GM19397 (cell line): ENCODE data around the gene TMEM184C.

ENCODE experiments used
- ATAC-seq: cut with Tn5 transposase; IDR thresholded peaks from one replicate; pipeline ENCODE4 v1.9.1; 2021; ENCODE audit warnings: mild to moderate bottlenecking, moderate library complexity; ENCODE audit not compliant: unreplicated experiment

TMEM184C gene

DNA sequence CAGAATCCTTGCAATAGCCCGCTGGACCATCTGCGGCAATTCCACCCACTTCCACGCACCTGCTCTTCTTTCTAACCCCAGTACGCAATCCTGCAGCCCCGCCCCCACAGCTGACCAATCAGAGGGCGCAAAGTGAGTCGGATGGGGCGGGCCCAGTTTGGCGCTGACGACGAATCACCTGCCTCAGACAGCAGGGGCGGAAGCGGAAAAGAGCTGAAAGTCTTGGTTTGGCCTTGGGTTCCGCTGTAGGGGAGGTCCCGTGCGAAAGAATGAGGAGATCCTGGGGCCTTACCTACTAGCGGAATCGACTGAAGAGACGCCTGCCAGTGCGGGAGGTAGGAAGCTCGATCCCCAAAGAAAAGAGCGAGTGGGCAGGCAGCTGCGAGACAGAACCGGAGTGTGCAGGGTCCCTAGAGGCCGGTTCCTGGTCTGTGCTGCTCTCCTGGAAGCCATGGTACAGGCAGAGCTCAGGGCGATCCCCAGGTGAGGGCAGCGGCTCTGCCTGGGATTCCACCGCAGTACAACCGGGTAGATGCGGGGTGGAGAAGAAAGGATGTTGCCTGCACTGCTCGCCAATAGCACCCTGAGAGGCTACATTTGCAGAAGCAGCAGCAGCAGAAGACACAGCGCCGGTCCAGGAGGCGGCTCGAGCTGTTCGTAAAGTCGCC is at the start of gene TMEM184C:
TMEM184C (plus strand) TSS at position 225 of the 668 bp plus-strand sequence. CDS start 560 bp downstream, outside the sequence.
- ATAC-seq: peak; percentile 100

DNA sequence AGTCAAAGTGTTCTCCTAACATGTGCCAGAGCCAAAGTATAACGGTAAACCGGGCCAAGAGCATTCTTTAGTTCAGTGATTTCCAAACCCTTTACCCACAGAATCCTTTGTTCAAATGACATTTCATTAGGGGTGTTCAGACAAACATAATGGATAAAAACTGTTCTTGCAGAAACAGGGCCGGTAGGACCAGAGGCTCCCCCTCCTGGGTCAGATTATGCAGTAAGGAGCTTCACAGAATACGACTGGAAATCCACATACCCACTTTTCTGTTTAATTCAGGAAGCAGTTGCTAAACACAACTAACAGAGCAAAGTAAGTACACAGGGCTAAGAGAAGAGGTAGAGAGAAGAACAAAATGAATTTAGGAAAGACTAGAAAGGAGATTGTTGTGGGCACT is 46.6 kb upstream of the TMEM184C start:
- no peak for ATAC-seq

DNA sequence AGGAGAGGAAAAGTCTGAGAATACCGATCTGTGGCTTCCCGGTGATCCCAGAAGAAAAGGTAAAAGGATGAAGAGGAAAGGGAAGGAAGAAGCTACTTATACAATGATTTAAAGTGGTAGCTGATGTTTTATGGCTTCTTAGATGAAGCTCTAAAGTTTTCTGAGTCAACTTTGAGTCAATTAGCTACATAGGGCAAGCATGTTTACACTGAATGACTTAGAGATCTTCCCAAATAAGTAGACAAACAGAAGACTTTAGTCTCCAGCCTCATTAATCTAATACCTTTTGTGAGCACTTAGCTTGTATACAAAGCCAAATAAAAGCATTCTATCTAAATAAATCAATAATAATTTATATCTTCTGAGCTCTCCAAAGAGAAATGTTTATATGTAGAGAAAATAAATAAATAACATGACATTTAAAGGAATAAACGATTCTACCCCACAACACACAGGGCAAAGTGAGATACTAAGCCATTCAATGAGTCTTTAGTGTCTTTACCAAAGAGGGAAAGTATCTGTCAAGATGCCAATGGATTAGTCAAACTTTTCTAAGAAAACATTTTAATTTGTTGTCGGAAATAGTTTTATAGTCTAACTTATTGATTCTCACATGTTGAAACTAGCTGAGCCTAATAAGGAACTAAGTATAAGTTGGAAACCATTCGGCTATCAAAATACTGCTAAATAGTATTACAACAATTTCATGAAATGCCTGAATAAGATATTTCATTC is 46.0 kb upstream of the TMEM184C start:
- ATAC-seq: no peak

DNA sequence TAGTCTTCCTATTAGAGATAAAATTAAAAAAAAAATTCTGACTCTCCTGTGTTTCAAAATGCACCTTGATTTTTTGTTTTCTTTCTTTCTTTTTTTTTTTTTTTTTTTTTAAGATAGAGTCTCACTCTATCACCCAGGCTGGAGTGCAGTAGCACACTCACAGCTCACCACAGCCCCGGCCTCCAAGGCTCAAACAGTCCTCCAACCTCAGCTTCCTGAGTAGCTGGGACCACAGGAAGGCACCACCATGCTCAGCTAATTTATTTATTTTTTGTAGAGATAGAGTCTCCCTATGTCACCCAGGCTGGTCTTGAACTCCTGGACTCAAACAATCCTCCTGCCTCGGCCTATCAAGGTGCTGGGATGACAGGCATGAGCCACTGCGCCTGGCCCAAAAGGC is 41.1 kb upstream of the TMEM184C start:
- ATAC-seq: no peak

DNA sequence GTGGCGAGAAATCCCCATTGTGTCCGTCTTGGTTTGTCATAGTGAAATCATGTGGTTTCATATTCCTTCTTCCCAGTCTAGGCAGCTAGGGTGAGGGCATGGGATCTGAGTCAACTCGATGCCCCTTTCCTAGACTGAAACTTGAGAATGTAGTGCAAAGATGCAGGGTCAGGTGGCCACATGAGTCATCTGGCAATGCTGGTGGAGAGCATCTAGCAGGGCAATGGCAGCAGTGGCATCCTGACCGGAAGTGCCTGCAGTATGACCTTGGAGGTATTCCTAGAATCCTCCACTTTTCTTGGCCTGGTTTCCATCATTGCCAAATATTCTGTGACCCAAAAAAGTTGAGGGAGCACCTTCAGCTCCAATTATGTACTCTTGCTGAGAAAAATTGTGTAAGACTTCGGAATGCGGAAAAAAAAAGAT is 39.1 kb upstream of the TMEM184C start:
- ATAC-seq: no peak

DNA sequence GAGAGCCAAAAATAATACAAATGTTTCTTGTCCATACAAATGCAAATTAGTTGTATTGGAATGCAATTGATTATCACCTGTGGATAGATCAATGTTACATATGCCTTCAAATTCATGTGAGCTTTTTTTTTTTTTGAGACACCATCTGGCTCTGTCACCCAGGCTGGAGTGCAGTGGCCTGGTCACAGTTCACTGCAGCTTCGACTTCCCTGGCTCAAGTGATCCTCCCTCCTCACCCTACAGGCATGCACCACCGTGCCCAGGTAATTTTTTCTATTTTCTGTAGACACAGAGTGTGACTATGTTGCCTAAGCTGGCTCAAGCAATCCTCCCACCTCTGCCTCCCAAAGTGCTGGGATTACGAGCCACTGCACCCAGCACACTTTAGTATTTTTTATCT is 38.6 kb upstream of the TMEM184C start:
- ATAC-seq: no peak

DNA sequence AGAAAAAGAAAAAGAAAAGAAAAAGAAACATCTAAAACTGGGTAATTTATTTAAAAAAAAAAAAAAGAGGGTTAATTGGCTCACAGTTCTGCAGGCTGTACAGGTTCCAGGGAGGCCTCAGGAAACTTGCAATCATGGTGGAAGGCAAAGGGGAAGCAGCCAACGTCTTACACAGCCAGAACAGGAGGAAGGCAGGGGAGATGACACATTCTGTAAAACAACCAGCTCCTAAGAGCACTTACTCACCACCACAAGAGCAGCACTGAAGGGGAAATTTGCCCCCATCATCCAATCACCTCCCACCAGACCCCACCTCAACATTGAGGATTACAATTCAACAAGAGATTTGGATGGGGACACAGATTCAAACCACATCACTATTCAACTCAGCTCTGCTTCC is 36.8 kb upstream of the TMEM184C start:
- ATAC-seq: no peak

DNA sequence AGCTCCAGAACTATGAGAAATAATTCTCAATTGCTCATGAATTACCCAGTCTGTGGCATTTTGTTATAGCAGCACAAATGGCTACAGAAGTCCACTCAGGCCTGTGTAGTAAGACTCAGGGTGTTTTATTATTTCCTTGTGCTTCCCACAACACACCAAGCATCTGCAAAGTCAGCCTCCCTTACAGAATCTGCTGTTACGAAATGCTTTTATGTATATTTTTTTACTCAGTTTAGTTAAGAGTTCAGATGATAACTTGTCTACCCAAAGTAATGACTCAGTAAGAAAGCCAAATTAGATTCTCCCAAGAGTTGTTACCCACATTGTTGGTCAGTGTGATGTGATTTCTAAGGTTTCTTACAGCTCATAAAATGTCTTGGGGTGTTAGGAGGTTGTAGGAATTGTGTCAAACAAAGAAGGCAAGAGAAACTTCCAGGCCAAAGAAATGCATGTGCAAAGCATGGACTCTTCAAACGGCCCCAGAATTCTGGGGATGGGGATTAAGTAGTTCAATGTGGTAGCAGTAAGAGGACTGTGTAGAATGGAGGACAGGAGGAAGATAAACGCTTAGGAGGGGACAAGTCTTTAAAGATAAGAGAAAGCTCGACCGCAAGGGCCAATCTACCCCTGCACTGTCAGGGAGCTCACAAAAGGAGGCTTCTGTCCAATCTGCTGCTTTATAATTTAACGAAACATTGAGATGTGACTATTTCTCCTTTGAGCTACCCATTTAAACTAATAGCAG is 35.4 kb upstream of the TMEM184C start:
- no peak for ATAC-seq

DNA sequence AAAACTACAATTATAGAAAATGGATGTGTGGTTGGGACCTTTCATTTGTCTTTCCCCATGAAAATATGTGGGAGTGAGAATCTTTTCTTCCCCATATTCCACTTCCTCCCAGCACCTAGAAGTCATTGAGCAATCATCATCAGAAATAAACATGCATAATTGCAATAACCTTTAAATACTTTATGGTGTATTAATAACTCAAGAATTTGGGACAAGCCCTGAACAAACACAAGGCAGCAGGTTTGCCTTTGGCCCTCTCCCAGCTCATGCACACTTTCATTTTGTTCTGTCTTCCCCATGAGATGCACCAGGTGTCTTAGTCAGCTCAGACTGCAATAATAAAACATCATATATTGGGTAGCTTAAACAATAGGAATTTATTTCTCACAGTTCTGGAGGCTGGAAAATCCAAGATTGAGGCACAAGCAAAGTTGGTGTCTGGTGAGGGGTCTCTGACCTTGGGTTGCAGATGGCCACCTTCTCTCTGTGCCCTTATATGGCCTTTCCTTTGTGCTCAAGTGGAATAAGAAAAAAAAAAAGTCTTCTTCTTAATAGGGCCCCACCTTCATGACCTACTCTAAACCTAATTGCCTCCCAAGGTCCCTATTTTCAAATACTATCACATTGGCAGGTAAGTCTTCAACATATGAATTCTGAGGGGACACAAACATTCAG is 34.7 kb upstream of the TMEM184C start:
- ATAC-seq: no peak

DNA sequence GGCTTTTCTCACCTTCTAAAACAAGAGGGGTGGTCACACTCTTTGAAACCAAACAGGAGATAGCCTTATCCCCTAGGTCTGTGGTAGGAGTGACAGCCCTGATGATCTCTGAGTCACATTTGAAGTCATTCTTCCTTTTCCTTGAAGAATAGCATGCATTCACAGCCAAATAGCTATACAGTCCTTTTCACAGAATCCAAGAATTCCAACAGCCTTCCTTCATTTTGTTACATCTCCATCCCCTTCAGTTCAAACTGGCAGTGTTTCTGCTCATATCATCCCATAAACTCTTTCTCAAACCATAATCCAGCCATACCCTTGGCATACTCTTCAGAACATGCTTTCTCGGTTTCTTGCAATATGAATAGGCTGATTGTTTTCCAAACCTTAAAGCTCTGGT is 33.3 kb upstream of the TMEM184C start:
- ATAC-seq: no peak

DNA sequence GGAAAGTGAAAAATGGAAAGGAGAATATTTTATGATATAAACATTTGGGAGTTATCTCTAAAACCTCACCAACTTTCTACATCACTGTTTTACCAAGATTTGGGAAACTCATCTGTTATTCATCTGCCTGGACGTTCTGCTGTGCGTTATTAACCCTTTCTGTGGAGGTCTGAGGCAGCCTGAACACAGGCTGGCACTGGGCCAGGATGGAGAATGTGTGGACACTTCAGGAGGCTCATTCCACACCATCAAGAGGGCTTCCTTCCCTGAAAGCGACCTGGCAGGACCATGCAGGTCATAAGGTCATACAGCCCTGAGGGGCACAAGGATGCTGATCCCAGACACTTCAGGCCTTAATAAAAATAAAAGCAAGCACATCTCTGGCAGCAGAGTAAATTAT is 31.2 kb upstream of the TMEM184C start:
- ATAC-seq: no peak

DNA sequence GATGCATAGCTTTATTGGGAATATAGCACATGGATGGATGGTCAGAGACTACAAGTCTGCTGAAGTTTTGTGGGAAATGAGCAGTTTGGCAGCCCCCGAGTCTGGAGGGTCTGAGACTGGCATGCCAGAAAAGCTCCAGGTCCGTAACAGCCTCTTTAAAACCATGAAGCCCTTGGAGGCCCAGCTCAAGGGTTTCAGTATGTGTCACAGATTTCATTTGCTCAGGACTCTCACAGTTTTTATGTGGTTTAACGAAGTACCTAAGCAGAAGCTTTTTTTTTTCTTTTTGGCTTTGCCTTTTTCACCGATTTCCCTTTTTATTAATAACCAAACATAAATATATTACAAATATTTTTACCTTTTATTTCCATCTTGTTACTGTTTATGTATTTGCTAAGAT is 30.6 kb upstream of the TMEM184C start:
- ATAC-seq: no peak

DNA sequence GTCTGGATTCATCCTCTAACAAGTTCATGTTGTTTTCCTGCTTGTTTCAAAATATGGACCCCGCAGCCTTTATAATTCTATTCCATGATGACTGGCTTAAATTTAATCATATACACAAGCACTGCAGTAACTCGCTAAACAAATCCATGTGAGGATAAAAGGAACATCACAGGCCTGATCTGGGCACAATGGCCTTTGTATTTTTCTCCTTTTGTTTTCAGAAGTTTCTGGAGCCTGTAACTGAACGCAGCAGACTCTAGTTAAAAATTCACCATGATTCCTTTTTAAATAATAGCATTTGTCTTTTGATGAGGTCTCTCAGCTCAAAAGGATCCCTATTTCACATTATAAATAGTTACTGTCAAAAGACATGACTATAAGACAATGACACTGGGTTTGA is 30.2 kb upstream of the TMEM184C start:
- no peak for ATAC-seq

DNA sequence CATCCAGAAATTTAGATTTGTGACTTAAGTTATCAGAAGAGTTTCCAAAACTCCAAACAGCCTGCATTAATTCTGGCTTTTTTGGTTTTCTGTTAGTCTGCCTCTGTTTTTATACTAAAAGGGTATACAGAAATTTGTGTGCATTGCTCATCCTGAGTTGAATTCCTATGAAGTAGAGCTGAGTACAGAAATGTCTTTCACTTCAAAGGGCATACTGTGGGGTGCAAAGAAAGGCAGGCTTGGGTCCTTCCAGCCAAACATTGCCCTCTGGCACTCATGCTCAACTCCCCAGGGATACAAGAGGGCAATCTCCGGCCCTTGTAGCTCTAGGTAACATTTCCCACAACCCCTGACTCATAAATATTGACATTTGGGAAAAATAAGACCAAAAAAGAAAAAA is 27.6 kb upstream of the TMEM184C start:
- no peak for ATAC-seq

DNA sequence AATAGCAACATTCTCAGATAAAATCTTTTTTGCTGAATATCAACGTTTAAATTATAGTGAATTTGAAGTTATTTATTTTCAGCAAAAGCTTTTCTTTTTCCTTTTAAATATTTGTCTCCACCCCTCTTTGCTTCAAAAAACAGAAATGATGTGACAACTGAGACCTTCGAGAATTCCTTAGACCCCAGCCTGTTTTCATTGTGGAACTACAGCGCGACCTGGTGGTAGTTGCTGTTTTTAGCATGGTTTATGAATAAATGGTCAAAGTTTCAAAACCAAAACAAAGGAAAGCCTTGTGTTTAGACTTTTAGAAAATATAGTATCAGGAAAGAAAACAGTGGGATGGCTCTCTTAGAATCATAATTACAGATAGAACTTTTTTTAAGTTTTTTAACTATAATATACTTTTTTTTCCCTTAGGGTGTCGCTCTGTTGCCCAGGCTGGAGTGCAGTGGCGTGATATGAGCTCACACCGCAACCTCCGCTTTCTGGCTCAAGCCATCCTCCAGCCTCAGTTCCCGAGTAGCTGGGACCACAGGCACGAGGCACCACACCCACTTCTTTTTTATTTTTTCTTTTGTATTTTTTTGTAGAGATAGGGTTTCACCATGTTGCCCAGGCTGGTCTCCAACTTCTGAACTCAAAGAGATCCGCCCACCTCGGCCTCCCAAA is 26.8 kb upstream of the TMEM184C start:
- ATAC-seq: no peak

DNA sequence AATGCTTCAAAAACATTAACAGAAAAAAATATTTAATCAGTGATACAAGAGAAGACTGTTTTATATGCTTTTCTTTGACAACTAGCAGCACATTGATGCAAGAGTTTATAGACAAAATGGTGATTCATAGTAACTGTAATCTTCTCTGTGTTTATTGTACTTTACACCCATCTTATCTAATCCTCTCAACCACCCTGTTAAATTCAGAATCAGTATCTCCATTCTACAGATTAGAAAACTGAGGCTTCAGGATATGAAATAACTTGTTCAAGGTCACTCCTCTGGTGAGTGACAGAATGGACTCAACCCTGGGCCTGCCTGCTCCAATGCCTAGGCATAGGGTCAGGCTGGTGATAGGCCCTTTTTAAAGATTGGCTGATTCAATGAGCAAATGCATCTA is 26.1 kb upstream of the TMEM184C start:
- ATAC-seq: no peak

DNA sequence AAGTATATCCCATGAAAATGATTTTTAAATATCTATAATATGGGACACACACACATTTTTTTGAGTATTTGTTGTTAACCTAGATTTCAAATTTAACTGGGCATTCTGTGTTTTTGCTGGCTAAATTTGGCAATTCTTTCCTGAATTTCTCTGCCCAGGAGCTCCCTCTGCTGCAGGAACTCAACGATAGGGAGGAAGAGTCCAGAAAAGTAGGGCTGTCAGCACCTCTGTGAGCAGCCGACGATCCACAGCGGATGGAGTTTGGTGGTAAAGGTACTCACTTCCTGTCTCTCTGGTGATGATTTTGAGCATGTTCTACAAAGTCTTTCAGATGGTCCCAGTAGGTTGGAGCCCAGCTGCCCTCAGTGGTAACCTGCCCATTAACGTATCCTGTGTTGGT is 23.1 kb upstream of the TMEM184C start:
- no peak for ATAC-seq

DNA sequence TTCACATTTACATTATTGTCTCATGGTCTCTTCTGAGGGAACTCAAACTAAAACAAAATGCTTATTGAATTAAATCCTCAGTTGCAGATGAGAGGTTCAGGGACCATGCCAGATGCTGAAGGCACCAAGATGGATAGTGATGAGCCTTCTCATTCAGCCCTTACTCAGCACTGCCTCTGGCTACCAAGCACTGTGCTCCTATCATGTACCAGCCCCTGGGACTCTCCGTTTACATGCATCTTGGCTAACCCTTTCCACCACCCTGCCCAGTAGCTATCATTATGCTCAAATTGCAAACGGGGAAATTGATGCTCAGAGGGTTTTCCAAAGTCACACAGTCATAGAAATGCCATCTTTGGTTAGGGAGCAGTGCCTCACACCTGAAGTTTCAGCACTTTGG is 22.6 kb upstream of the TMEM184C start:
- no peak for ATAC-seq

DNA sequence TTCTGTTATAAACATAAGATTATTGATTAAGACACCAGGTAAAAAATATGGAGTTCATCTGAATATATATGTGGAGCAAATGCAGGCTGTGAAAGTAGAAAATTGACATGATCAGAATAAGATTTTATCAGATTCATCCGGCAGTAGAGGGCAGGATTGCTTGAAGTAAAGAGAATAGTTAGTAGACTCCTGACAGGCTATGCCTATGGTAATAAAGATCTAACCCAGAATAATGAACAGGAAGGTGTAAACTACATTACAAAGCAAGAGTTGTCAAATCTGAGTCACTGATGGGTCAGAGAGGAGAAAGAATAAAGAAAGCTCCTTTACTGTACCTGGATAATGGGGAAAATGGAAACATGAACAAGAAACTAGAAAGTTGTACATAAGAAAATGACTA is 20.8 kb upstream of the TMEM184C start:
- ATAC-seq: no peak

DNA sequence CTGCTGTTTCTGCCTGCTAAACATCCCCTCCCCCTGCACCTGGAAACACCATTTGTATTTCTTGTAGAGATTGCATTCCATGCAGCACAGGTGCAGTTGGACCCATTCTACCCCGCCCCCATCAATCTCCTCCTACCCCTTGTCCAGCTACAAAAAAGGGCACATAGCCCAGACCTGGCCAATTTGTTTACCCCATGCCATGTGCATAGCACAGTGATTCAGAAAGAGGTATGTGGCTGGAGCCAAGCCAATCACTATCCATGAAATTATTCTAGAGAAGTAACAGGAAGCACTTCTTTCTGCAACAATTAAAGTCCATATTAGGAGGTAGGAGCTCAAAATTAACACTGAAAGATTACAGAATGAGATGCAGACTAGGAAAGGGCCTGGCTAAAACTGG is 20.2 kb upstream of the TMEM184C start:
- no peak for ATAC-seq

DNA sequence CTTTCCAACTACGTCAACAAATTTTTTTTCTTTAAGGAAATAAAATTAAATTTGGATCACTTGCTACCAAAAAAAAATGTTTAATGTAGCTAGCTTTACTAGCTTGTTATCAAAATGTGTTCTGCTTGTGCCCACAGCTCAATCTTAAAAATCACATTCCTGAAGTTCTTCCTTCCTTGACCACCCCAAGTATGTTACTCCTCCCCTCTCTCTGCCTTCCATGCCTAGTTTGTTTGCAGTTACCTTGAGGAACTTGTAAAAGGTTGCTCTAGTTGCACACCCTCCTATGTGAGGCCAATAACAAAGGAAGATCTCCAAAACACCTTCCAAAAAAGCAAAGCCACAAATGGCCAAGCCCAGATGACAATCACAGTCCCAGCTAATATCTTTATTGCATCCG is 19.6 kb upstream of the TMEM184C start:
- no peak for ATAC-seq
